A549 (cell line): ENCODE data around the gene MMP1.

Experiments used
- BHLHE40 ChIP-seq: IDR thresholded peaks from 2 replicates; pipeline ENCODE4 v1.6.1; 2012; ENCODE audit warnings: low read depth, low read length, inconsistent platforms
- CTCF ChIP-seq: fragments of >200 bp; sonication (Bioruptor Twin); formaldehyde crosslinking; IDR thresholded peaks from 3 replicates; pipeline ENCODE4 v1.5.1; 2016
- EP300 ChIP-seq, 2 experiments: fragments of >200 bp; sonication (Bioruptor Twin); formaldehyde crosslinking; IDR thresholded peaks; 2 replicates in 1 of 2; 3 replicates in 1 of 2; pipeline ENCODE4 v1.6.1; 2016 to 2017
- JUNB ChIP-seq: fragments of >200 bp; sonication (Bioruptor Twin); formaldehyde crosslinking; IDR thresholded peaks from 2 replicates; pipeline ENCODE4 v1.6.1; 2016
- PBX3 ChIP-seq: IDR thresholded peaks from 2 replicates; pipeline ENCODE4 v1.6.1; 2012
- POLR2A ChIP-seq: IDR thresholded peaks from 2 replicates; pipeline ENCODE4 v1.6.1; 2012; ENCODE audit warnings: mild to moderate bottlenecking, low read length
- RAD21 ChIP-seq, 2 experiments: fragments of >200 bp in 1 of 2; sonication (Bioruptor Twin) in 1 of 2; formaldehyde crosslinking in 1 of 2; IDR thresholded peaks in 1 of 2; conservative IDR thresholded peaks in 1 of 2; 2 replicates in 1 of 2; 3 replicates in 1 of 2; pipeline ENCODE4 v1.6.1; 2012 to 2018; ENCODE audit warnings: inconsistent platforms in 1 of 2
- RCOR1 ChIP-seq: fragments of 150-350 bp; IDR thresholded peaks from 2 replicates; pipeline ENCODE4 v1.6.1; 2014; ENCODE audit warnings: antibody characterized with exemption, low read length, low read depth
- SMC3 ChIP-seq: fragments of >200 bp; sonication (Bioruptor Twin); formaldehyde crosslinking; IDR thresholded peaks from 3 replicates; pipeline ENCODE4 v1.6.1; 2018; ENCODE audit warnings: inconsistent platforms
- SREBF2 ChIP-seq: fragments of 450-650 bp; IDR thresholded peaks from 2 replicates; pipeline ENCODE4 v1.6.1; 2014; ENCODE audit warnings: mild to moderate bottlenecking, moderate library complexity
- TF ChIP-seq, protein P1 (sequence below): fragments of >200 bp; sonication (Bioruptor Twin); formaldehyde crosslinking; IDR thresholded peaks from 3 replicates; pipeline ENCODE4 v1.6.1; 2016

DNA sequence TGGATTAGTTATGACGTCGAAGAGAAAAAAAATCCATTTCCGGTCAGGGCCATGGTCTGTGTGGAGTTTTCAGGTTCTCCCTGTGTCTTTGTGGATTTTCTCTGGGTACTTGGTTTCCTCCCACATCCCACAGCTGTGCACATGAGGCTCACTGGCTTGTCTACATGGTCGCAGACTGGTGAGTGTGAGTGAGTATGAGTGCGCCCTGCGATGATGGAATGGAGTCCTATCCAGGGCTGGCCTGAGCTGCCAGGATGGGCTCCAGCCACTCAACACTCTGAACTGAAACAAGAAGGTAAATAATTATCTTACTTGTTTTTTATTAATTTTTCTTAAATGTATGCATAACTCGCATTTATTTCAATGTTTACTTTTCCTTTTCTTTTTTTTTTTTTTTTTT, 34.7 kb upstream of the MMP1 start:
- TF ChIP-seq PBX3, result no peak
- TF ChIP-seq CTCF, result no peak
- TF ChIP-seq RAD21 (conservative IDR thresholded peaks at IDR 0.05 in 1 of 2, IDR thresholded peaks at IDR 0.05 in 1 of 2), result no peak
- TF ChIP-seq RCOR1, result no peak
- TF ChIP-seq POLR2A, result no peak
- no peak for TF ChIP-seq EP300 (IDR thresholded peaks at IDR 0.05)
- no peak for TF ChIP-seq BHLHE40
- TF ChIP-seq, protein P1, sequence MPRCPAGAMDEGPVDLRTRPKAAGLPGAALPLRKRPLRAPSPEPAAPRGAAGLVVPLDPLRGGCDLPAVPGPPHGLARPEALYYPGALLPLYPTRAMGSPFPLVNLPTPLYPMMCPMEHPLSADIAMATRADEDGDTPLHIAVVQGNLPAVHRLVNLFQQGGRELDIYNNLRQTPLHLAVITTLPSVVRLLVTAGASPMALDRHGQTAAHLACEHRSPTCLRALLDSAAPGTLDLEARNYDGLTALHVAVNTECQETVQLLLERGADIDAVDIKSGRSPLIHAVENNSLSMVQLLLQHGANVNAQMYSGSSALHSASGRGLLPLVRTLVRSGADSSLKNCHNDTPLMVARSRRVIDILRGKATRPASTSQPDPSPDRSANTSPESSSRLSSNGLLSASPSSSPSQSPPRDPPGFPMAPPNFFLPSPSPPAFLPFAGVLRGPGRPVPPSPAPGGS, result no peak
- TF ChIP-seq SMC3, result no peak
- TF ChIP-seq JUNB, result no peak
- no peak for TF ChIP-seq SREBF2
